Activated T-cell treated with anti-CD3 and anti-CD28 coated beads, Interleukin-2, amount 50 U/mL, for 1 hour (primary cell): ENCODE measurements around the gene RASGEF1C.

ENCODE experiments used
- DNase-seq: peaks from one replicate; pipeline ENCODE4 v3.0.0-alpha.2; 2020

The RASGEF1C gene

GRCh38 chr5:180118391-180118791 is 90.6 kb downstream of the RASGEF1C start:
- DNase-seq = no peak

- no peak for DNase-seq
Observed at GRCh38 chr5:180117000-180117725, 91.8 kb downstream of the RASGEF1C start.

GRCh38 chr5:180116077-180116999 is 92.7 kb downstream of the RASGEF1C start:
- no peak for DNase-seq

DNA sequence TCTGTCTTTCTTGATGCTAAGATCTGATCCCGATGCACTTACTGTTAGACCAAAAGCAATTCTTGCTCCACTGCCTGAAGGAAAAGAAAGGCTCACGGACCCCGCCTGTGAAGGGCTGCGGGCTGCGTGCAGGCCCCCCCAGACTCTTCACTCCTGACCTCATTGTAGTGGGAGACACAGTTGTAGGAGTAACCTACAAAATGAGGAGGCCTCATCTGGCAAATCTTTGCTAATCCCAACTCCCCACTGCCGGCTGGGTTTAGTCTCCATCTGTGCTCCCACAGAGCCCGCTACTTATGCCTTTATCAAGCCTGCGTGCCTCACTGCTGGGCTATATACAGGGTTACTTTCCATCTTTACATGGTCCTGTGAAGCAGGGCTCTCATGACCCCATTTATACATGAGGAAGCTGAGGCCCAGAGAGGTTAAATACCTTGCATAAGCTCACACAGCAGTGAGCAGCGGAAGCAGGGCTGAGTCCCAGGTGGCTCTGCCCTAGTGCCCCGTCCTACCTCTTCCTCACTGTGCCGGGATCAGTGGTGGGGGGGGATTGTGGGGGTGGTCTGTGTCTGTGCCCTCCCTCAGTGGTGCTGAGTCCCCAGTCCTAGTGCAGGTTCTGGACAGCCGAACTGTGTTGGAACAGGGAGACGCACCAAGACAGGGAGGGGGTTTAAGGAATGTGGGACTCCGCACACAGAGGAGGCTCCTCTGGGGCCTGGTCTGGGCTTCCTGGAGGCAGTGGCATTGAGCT is 93.5 kb downstream of the RASGEF1C start:
- no peak for DNase-seq

- DNase-seq = no peak
Observed at GRCh38 chr5:180114304-180115003, 94.6 kb downstream of the RASGEF1C start.

GRCh38 chr5:180113660-180114303 is 95.2 kb downstream of the RASGEF1C start:
- DNase-seq = no peak

GRCh38 chr5:180112181-180112861 is 96.7 kb downstream of the RASGEF1C start:
- no peak for DNase-seq

DNA sequence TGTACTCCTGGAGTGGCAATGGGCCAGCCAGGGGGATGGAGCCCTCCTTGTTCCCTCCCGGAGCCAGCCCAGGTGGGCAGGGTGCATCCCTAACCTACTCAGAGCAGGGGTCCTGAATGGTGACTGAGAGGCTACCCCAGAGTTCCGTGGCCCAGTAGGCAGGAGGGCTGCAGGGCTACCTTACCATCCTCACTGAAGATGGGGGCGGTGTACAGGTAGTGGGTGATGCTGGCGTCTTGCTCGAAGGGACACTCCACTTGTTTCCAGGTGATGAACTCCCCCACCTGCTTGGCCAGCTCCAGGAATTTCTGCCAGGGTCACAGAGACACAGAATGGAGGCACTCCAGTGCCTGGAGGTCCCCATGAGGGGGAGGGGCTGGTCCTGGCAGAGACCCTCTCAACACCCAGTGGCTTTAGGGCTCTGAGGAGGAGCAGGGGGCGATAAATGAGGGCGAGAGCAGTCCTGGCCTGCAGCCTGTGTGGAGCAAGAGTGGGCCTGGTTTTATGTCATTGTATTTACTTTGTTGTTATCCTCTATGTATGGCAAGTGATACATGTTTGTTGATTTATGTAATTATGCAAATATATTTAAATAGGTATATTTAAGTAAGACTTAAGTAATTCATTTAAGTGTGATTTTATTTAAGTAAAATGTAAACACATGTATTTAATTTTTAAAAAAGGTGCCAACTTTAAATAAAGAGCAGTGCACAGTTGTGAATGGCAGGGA is 97.6 kb downstream of the RASGEF1C start:
- DNase-seq = no peak

DNA sequence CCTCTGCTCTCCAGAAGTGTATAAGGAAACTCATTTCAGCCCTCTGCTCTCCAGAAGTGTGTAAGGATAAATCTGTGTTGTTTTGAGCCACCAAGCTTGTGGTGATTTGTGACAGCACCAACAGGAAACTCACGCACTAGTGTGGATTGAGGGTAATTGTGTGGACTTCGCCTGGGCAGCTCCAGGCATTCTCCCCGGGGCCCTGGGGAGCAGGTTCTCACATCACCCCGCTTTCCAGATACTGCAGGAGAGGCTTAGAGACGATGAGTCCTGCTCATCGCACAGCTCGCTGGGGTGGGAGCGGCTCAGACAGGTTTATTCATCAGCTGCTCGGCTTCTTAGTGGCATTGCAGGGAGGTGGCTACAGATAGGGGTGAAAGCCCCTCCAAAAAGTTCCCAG is 99.1 kb downstream of the RASGEF1C start:
- no peak for DNase-seq

DNA sequence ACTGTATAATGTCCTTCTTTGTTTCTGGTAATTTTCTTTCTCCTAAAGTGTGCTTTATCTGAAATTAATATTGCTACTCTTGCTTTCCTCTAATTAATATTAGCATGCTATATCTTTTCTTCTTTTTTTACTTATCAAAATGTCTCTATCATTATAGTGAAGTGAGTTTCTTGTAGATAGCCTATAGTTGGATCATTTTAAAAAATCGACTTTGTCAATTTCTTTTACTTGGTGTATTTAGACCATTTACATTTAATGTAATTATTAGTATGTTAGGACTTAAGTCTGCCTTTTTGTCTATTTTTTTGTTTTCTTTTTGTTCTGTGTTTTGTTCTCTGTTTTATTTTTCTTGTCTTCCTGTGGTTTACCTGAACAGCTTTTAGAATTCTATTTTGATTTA is 102.0 kb downstream of the RASGEF1C start:
- no peak for DNase-seq

DNA sequence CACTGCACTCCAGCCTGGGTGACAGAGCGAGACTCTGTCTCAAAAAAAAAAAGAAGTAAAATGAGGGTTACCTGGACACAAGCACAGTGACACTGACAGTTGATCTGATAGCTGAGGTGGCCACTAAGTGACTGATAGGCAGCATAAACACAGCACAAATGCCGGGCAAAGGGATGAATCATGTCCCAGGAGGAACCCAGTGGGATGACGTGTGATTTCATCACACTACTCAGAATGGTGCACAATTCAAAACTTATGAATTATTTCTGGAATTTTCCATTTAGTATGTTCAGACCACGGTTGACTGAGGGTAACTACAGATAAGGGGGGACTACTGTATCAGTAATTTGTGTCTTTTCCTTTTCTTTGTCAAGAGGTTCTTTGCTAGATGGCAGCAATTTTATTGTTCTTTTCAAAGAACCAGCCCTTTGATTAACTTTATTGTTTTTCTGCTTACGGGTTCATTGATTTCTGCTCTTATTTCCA is 103.1 kb downstream of the RASGEF1C start:
- DNase-seq = no peak

DNA sequence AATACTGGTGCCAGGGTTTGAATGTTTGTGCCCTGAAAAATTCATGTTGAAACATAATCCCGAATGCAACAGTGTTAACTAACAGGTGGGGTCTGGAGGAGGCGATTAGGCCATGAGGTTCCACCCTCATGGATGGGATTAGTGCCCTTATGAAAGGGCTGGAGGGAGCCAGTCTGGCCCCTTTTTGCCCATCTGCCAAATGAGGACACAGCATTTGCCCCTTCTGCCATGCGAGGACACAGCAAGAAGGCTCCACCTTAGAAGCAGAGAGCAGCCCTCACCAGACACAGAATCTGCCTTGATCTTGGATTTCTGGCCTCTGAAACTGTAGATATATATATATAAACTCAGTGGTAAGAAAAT is 104.9 kb downstream of the RASGEF1C start:
- DNase-seq = no peak

GRCh38 chr5:180103487-180104167 is 105.4 kb downstream of the RASGEF1C start:
- DNase-seq = no peak

DNA sequence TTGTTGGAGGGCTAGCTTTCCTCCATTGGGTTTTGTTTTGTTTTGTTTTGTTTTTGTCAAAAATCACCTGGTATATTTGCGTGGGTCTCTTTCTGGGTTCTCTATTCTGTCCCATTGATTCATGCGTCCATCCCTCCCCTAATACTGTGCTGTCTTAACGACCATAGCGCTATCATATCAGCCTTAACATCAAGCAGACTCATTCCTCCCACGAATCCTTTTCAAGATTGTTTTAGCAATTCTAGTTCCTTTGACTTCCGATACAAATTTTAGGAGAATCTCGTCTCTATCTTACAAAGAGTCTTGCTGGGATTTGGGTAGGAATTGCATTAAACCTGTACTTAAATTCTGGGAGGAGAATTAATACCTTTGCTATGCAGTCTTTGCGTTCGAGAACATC is 106.4 kb downstream of the RASGEF1C start:
- DNase-seq = no peak

DNA sequence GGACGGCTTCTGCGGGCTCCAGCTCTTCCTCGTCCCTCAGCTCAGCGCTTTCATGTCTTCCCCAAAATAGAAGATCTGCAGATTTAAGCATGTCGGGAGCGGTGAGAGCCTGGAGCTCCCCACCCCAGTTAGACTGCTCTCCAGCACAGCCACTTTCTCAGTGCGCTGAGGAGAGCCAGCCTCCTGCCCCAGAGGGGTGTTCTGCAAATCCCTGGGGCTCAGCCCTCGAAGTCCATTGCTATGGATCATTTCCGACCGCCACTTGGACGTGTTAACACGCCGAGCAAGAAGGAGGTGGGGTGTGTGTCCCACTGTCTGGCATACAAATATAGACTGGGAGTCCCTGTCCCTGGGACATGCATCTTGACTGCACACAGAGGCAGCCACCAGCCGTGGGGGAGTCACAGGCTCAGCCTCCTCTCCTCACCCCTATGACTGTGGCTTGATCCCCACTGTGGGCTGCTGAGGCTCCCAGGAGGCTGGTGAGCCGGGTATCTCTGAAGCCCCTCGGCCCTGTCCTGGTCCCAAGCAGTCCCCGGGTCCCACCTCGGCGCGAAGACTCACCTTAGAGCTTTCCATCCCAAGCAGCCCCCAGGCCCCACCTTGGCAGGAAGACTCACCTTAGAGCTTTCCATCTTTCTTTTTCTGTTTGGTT is 107.4 kb downstream of the RASGEF1C start:
- no peak for DNase-seq

- no peak for DNase-seq
Observed at GRCh38 chr5:180100621-180101450, 108.2 kb downstream of the RASGEF1C start.

DNA sequence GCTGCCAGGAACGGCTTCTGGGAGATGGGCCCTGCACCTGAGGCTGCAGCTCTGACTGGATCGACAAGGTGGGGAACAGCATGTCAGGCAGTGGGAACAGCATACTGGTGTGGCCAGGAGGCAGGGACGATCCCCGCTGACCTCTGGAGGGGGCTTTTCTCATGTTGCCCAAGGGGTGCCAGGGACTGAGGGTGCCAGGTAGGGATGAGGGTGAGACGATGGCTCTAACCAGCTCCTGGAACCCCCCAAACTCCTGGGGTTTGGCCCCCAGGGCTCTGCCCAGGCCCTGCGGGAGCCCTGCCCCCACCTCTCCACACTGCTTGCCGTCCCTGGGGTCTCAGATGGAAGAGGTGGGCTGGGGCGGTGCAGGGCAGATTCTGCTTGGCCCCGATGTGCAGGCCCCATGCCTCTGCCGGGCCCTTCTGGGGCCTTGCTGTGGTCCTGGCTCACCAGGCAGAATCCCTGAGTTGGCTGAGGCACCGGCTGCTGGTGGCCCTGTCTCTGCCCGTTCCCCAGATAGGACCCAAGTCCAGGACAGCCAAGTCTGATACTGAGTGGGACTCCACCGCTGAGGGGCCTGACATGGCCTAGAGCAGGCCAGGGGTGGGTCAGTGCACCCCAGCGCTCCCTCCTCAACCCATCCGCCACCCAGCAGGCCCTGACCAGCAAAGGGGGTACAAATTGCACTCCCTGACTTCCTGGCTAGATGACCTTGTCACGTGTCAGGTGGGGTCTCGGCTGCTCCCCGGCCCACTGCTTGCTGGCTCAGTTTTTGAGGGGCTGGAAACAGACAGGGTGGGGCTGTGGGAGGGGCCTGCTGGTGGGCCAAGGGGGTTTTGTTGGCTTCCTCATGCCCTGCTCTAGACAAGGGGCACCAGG is 109.0 kb downstream of the RASGEF1C start:
- DNase-seq = no peak
